Epithelial cell of esophagus (primary cell): ENCODE results near the gene RSPO4.

Experiments
- DNase-seq: peaks from one replicate; pipeline ENCODE4 v3.0.0; 2010; ENCODE audit warnings: low read depth
- H3K4me3 ChIP-seq: 2 replicates; pipeline ENCODE4 v1.5.1; 2011; ENCODE audit warnings: mild to moderate bottlenecking, low read length, control low read depth
- TF ChIP-seq, protein P1 (sequence below): IDR thresholded peaks from 2 replicates; pipeline ENCODE4 v1.5.1; 2011; ENCODE audit warnings: low read depth, mild to moderate bottlenecking, low read length, control low read depth, inconsistent platforms; ENCODE audit not compliant: insufficient read depth; ENCODE audit errors: missing control alignments

Gene RSPO4

GRCh38 chr20:934186-934840 is 67.8 kb downstream of the RSPO4 start:
- TF ChIP-seq, protein P1, sequence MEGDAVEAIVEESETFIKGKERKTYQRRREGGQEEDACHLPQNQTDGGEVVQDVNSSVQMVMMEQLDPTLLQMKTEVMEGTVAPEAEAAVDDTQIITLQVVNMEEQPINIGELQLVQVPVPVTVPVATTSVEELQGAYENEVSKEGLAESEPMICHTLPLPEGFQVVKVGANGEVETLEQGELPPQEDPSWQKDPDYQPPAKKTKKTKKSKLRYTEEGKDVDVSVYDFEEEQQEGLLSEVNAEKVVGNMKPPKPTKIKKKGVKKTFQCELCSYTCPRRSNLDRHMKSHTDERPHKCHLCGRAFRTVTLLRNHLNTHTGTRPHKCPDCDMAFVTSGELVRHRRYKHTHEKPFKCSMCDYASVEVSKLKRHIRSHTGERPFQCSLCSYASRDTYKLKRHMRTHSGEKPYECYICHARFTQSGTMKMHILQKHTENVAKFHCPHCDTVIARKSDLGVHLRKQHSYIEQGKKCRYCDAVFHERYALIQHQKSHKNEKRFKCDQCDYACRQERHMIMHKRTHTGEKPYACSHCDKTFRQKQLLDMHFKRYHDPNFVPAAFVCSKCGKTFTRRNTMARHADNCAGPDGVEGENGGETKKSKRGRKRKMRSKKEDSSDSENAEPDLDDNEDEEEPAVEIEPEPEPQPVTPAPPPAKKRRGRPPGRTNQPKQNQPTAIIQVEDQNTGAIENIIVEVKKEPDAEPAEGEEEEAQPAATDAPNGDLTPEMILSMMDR, result no peak
- no peak overlapping the region for H3K4me3 ChIP-seq
- no peak for DNase-seq

DNA sequence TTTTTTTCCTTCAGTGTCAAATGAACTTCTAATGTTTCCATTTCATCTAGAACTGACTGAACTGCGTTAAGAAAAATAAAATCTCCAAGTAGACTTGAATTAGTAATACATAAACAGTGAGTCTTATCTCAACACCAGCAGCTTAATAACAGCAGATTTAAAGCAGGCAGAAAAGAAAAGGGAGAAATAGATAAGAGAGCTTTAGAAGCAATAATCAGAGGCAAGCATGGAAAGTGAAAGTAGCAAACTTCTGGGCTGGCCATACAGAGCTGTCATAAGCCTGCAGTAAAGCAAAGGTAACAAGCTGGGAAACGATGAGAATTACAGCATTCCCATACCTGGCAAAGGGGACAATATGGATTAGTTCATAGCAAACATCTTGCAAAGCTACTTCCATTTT is 69.1 kb downstream of the RSPO4 start:
- no peak for DNase-seq
- TF ChIP-seq, protein P1, result no peak

DNA sequence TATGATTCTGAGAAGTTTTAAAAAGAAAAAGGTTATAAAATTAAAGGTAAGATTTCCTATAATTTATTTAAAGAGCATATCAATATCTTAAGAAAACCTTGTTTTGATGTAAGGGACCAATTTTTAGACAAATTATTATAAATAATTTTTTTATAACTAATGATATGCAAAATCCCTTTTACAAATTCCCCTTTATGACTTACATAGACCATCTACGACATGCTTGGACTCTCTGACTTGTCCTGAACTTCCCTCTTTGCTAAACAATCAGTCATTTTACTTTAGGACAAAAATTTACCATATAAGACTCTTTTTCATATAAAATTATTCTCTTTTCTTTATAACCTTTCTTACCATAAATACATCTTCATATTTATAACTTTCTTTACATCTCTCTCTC is 70.7 kb downstream of the RSPO4 start:
- TF ChIP-seq, protein P1, result no peak
- DNase-seq, result no peak
- H3K4me3 ChIP-seq, result no peak overlapping the region

More for the DNA sequence above, 69.1 kb downstream of the RSPO4 start:
- no peak overlapping the region for H3K4me3 ChIP-seq

DNA sequence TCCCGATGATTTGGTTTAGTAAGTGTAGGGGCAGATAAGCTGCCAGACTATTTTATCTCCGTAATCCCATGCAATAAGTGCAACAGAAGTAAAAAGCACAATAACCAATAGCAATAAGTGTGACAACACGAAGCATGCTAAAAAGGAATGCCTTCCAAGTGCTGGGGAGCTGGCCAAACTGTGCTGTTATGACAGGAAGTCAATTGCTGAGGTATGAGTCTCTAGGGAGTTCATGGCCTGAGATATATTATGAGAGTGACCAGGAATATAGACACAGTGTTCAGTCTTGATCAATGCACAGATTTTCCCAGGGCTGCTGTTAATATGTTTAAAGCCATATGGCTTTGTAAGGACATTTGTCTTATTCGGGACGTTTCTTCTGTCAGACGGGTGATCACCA is 75.4 kb downstream of the RSPO4 start:
- TF ChIP-seq, protein P1, result no peak
- no peak for DNase-seq

GRCh38 chr20:925516-925915 is 76.6 kb downstream of the RSPO4 start:
- TF ChIP-seq, protein P1, result no peak

More for the DNA sequence above, 75.4 kb downstream of the RSPO4 start:
- no peak overlapping the region for H3K4me3 ChIP-seq

GRCh38 chr20:924639-925038 is 77.5 kb downstream of the RSPO4 start:
- H3K4me3 ChIP-seq, result no peak overlapping the region
- DNase-seq, result no peak
- TF ChIP-seq, protein P1, result no peak

More at GRCh38 chr20:925516-925915, 76.6 kb downstream of the RSPO4 start:
- no peak overlapping the region for H3K4me3 ChIP-seq
- no peak for DNase-seq

GRCh38 chr20:922781-923180 is 79.3 kb downstream of the RSPO4 start:
- DNase-seq, result no peak
- no peak overlapping the region for H3K4me3 ChIP-seq
- TF ChIP-seq, protein P1, result no peak
